ENCODE results near the gene PDGFA. TPM values are rescaled to one million over a fixed set of nuclear protein-coding genes. Genes with fewer than 3 reads are reported as not detected.

PDGFA gene
- total and polyA plus RNA-seq, 2 experiments from 2014 or later: 35.6 to 43.1 TPM

GRCh38 chr7:503575-504111 lies 16.0 kb downstream of the PDGFA start:
- Histone ChIP-seq H4K20me1 (replicated peaks; ENCODE audit: insufficient read depth) (no peaks in the 10 kb centered on the region; the same call in 1 of the 2 replicates), H3K4me3 (no peak overlapping the region), H3K27ac (ENCODE audit: low read depth) (no peak overlapping the region), H3K9me2 (ENCODE audit: insufficient read depth) (no peaks in the 10 kb centered on the region), H2AFZ (no peak overlapping the region), H3K4me2 (no peak overlapping the region), H3F3A (replicated peaks; ENCODE audit: low read depth) (no peaks in the 10 kb centered on the region), H3K4me1 (ENCODE audit: insufficient read depth) (no peaks in the 10 kb centered on the region), H3K79me2 (replicated peaks; ENCODE audit: insufficient read depth) (no peaks in the 10 kb centered on the region), H3K27me3 (ENCODE audit: insufficient read depth) (no peaks in the 10 kb centered on the region), H3K36me3 (ENCODE audit: insufficient read depth) (no peaks in the 10 kb centered on the region; the same call in 1 of the 2 replicates)
- Mint-ChIP-seq H3K27ac (peak overlapping the region; percentile 36; the same call in 1 of the 2 replicates), H3K4me1 (peaks cover 8% of the 10 kb centered on the region; the same call in 2 of the 3 replicates), H3K36me3 (ENCODE audit: low read depth) (peaks cover 67% of the 10 kb centered on the region), H3K27me3 (ENCODE audit: insufficient read depth, low read depth, poor library complexity) (peaks cover 9% of the 10 kb centered on the region), H3K9me3 (no peaks in the 10 kb centered on the region), H3K4me3 (no peak overlapping the region; the same call in 2 of the 3 replicates)
- TF ChIP-seq ZNF462 (CRISPR knock-in tag; IDR thresholded peaks at IDR 0.05) (no peak), ZNF114 (CRISPR knock-in tag; IDR thresholded peaks at IDR 0.05) (no peak), ETS1 (IDR thresholded peaks at IDR 0.05) (no peak), CTCF (conservative IDR thresholded peaks at IDR 0.05; ENCODE audit: low read depth in 2 of 2) (no peak), CREB1 (CRISPR knock-in tag; IDR thresholded peaks at IDR 0.05; ENCODE audit: low read depth) (no peak), STAT1 (IDR thresholded peaks at IDR 0.05; ENCODE audit: unreplicated experiment) (no peak), POLR2AphosphoS5 (IDR thresholded peaks at IDR 0.05; ENCODE audit: low read depth) (no peak), EZH2 (IDR thresholded peaks at IDR 0.05; ENCODE audit: low read depth, unreplicated experiment) (no peak), EZH2phosphoT487 (IDR thresholded peaks at IDR 0.05; ENCODE audit: unreplicated experiment) (no peak), JUNB (IDR thresholded peaks at IDR 0.05; ENCODE audit: unreplicated experiment) (no peak), ZNF331 (CRISPR knock-in tag; IDR thresholded peaks at IDR 0.05; ENCODE audit: low read depth) (no peak), REST (IDR thresholded peaks at IDR 0.05; ENCODE audit: unreplicated experiment) (no peak), NANOG (IDR thresholded peaks at IDR 0.05; ENCODE audit: borderline replicate concordance) (no peak)
- ATAC-seq (peak; percentile 20; the same call in 2 of the 3 replicates), DNase-seq (ENCODE audit: low spot score) (no peak)

Measured in GM23338 (cell line).